Loucy (cell line): ENCODE data around the gene KRT1.

ENCODE experiments used
- EZH2phosphoT487 ChIP-seq: fragments of 200-600 bp; IDR thresholded peaks from 2 replicates; pipeline ENCODE4 v1.6.1; 2018; ENCODE audit warnings: antibody characterized with exemption, mild to moderate bottlenecking, moderate library complexity, borderline replicate concordance
- TF ChIP-seq, protein P1 (sequence below): fragments of 200-600 bp; sonication (generic); conservative IDR thresholded peaks from 2 replicates; pipeline ENCODE4 v1.5.1; 2014; ENCODE audit warnings: mild to moderate bottlenecking, antibody characterized with exemption, low read length

DNA sequence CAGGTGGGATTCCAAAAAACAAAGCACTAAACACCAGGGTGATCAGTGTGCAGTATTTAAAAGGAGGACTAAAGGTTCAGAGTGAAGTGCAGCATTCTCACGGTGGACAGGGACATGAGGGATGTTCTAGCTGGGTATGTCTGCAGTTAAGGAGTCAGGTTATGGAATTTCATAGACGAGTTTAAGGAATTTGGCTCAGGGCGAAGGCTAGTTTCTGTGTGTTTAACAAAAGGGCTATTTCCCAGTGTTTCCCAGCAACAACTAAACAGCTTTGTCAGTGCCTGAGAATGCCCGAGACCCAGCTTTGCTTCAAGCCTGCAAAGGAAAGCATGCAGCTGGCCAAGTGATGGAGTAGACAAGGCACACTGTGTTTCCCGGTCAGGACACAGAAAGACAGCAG, 7.0 kb downstream of the KRT1 start:
- TF ChIP-seq, protein P1, sequence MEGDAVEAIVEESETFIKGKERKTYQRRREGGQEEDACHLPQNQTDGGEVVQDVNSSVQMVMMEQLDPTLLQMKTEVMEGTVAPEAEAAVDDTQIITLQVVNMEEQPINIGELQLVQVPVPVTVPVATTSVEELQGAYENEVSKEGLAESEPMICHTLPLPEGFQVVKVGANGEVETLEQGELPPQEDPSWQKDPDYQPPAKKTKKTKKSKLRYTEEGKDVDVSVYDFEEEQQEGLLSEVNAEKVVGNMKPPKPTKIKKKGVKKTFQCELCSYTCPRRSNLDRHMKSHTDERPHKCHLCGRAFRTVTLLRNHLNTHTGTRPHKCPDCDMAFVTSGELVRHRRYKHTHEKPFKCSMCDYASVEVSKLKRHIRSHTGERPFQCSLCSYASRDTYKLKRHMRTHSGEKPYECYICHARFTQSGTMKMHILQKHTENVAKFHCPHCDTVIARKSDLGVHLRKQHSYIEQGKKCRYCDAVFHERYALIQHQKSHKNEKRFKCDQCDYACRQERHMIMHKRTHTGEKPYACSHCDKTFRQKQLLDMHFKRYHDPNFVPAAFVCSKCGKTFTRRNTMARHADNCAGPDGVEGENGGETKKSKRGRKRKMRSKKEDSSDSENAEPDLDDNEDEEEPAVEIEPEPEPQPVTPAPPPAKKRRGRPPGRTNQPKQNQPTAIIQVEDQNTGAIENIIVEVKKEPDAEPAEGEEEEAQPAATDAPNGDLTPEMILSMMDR = no peak
- no peak for TF ChIP-seq EZH2phosphoT487
